Lung (tissue), 12 donors: ENCODE measurements around the gene SLC6A2. TPM values are rescaled to one million over a fixed set of nuclear protein-coding genes. Genes with fewer than 3 reads are reported as not detected.

Source experiments
- ATAC-seq: fragments of 200-7000 bp; cut with Tn5 transposase; one replicate; pipeline ENCODE4 v1.9.1; 2020; ENCODE audit warnings: moderate number of reproducible peaks; ENCODE audit not compliant: insufficient read depth, low FRiP score
- DNase-seq, 3 donors: peaks; one replicate each; pipeline ENCODE4 v3.0.0-alpha.2; 2013 to 2017
- H3K27ac ChIP-seq, 2 donors: one replicate each; pipeline ENCODE4 v1.5.1; 2013; ENCODE audit warnings: mild to moderate bottlenecking in 2 of 2, moderate library complexity in 2 of 2, control low read depth in 1 of 2, inconsistent platforms in 1 of 2, low read depth in 1 of 2, low read length in 1 of 2
- H3K27me3 ChIP-seq, 3 donors: one replicate each; pipeline ENCODE4 v1.5.1; 2013; ENCODE audit warnings: low read length in 2 of 3; ENCODE audit not compliant: control insufficient read depth in 3 of 3, insufficient read depth in 3 of 3
- H3K36me3 ChIP-seq, 4 donors: one replicate each; pipeline ENCODE4 v1.5.1; 2013; ENCODE audit warnings: low read length in 4 of 4, mild to moderate bottlenecking in 1 of 4, moderate library complexity in 1 of 4; ENCODE audit not compliant: control insufficient read depth in 4 of 4, insufficient read depth in 4 of 4
- H3K4me1 ChIP-seq, 5 donors: one replicate each; pipeline ENCODE4 v1.5.1; 2013; ENCODE audit warnings: low read length in 5 of 5, mild to moderate bottlenecking in 2 of 5, moderate library complexity in 1 of 5; ENCODE audit not compliant: control insufficient read depth in 5 of 5, insufficient read depth in 5 of 5
- H3K4me3 ChIP-seq: one replicate; pipeline ENCODE4 v1.5.1; 2013; ENCODE audit warnings: mild to moderate bottlenecking, control low read depth, moderate library complexity
- H3K9ac ChIP-seq, 2 donors: one replicate each; pipeline ENCODE4 v1.5.1; 2013; ENCODE audit warnings: low read length in 2 of 2, control low read depth in 1 of 2; ENCODE audit not compliant: insufficient read depth in 1 of 2
- H3K9me3 ChIP-seq, 4 donors: one replicate each; pipeline ENCODE4 v1.5.1; 2013; ENCODE audit warnings: low read length in 3 of 4, mild to moderate bottlenecking in 1 of 4, moderate library complexity in 1 of 4; ENCODE audit not compliant: control insufficient read depth in 4 of 4, insufficient read depth in 3 of 4
- CTCF ChIP-seq: IDR thresholded peaks from 2 replicates; pipeline ENCODE4 v1.5.1; 2012; ENCODE audit warnings: mild to moderate bottlenecking; ENCODE audit errors: control extremely low read depth, extremely low read depth
- WGBS, 2 donors: extraction: QIAGEN DNeasy Blood & Tissue Kit; methylation state at CpG; one replicate each; pipeline ENCODE4 v1.1.7; 2013; 5-methylcytosine and 5-hydroxymethylcytosine counted together
- polyA plus RNA-seq, 2 donors: library from polyadenylated mRNA; stranded (reverse); fragments of 200-250 nt; gene quantifications; one replicate each; pipeline ENCODE4 v1.2.1, GENCODE V29; 2013
- total RNA-seq, 2 donors: library from RNA; depleted of rRNA in 1 of 2; stranded (reverse); fragments of >200 nt in 1 of 2; gene quantifications; one replicate each; pipeline ENCODE4 v1.2.1, GENCODE V29; 2014 to 2021
- donor health status: control.
- donor health status: control.
- donor health status: Bipolar disorder and iron deficiency.
- donor health status: healthy.
- donor health status: DM: yes; HTN: yes; CAD: no.

SLC6A2 gene
- total and polyA plus RNA-seq, 4 donors = 0.02 to 0.26 TPM; not detected in 2

DNA sequence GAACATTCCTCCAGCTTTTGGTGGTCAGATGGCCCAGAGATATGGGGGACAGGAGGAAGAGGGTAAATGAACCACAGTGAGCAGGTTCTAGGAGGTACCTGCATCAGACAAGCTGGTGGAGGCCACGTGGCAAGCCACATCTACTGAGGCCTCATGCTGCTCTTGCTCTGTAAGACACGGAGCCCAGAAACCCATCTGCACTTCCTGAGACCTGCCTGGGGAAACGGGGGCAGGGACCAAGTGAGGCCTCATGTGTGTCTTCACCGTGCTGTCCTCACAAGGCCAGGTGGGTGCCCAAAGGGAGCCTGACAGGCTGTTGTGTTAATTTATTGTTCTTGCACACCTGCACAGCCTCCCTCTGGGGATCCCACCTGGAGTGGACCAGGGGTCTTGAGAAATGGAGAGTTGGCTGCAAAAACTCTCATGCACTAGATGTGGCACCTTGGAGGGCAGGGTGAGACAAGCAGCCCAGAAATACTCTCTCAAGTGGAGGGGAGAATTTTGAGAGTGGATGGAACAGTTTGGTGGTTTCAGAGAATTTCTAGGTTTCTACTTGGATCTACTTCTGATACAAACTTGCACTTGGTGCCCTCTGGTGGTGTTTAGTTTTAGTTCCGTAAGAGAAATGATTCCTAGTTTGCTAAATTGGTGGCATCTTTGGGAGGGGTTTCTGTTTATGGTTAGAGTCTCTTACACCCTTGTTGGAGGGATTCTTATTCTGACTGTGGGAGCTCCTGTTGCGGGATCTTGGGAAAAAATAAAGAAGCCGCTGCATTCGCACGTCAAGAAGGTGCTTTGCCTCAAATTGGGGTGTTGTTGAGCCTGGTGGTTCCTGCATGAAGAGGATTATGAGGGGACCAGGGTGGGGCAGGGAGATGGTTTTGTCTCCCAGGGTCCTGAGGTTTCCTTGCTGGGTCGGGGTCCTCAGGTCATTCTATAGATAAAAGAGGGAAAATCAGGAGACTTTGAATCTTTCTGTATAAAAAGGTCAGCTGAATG, 47.5 kb downstream of the SLC6A2 start:
- TF ChIP-seq CTCF = peak; percentile 35
- H3K27ac ChIP-seq = no peak overlapping the region
- H3K9me3 ChIP-seq = no peaks in the 10 kb centered on the region
- ATAC-seq (no peak), DNase-seq (peak; percentile 24 to 84 (median 76))
- 25 to 41% methylated on average over 10 of the region's 10 CpGs for WGBS, 2 donors
- H3K36me3 ChIP-seq = no peaks in the 10 kb centered on the region
- H3K4me1 ChIP-seq = peaks cover 0 to 11% (median 3%) of the 10 kb centered on the region in 5 donors
- H3K9ac ChIP-seq = no peak overlapping the region
- H3K4me3 ChIP-seq = no peak overlapping the region
- no peaks in the 10 kb centered on the region for H3K27me3 ChIP-seq

DNA sequence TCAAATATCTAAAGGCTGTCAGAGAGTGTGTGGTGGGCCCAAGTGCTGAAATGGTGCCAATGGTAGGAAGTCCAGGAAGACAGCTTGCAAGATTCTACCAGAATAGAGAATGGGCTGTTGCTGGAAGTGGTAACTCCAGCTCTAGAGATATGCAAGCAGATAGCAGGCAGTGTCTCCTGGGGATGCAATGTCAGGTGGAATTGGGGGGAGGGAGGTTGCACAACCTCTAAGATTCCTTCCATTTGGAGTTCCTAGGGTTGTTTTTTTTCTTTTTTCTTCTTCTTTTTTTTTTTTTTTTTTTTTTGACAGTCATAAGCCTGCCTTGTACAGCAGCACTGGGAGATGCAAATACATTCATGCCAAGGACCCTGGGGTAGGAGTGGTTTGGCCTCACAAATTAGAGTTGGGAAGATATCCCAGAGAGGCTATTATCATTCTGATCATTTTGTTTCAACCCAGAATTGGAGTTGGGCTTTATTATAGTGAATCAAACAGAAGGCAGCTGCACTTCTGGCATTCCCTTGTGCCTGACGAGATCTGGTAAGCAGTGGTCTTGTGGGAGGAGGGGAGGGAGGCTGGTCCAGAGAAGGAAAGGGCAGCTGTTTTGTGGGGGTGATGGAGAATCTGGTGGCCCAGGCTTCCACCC, 51.1 kb downstream of the SLC6A2 start:
- Histone ChIP-seq H3K27ac (no peak overlapping the region), H3K9me3 (no peaks in the 10 kb centered on the region), H3K9ac (no peak overlapping the region), H3K4me3 (no peak overlapping the region), H3K36me3 (no peaks in the 10 kb centered on the region), H3K4me1 (peaks cover 0 to 11% (median 3%) of the 10 kb centered on the region in 5 donors), H3K27me3 (no peaks in the 10 kb centered on the region)
- ATAC-seq = no peak
- 48 to 73% methylated on average over 1 of the region's 1 CpG for WGBS, 2 donors
- no peak for TF ChIP-seq CTCF
- DNase-seq = peak; percentile 80 to 94 (median 92)

GRCh38 chr16:55709801-55710200, 54.0 kb downstream of the SLC6A2 start:
- Histone ChIP-seq H3K9ac (no peak overlapping the region), H3K4me3 (no peak overlapping the region), H3K27ac (no peak overlapping the region), H3K4me1 (peaks cover 0 to 11% (median 3%) of the 10 kb centered on the region in 5 donors), H3K36me3 (no peaks in the 10 kb centered on the region), H3K9me3 (no peaks in the 10 kb centered on the region), H3K27me3 (no peaks in the 10 kb centered on the region)
- no peak for DNase-seq
- TF ChIP-seq CTCF = no peak
- ATAC-seq = no peak
- WGBS, 2 donors = 75 to 87% methylated on average over 5 of the region's 5 CpGs
